Sigmoid colon (tissue), 4 donors: ENCODE data around the gene FMNL3.

Experiments
- CTCF ChIP-seq, 4 experiments: fragments of 450-650 bp in 3 of 4; fragments of 200-600 bp in 1 of 4; IDR thresholded peaks; one replicate each; pipeline ENCODE4 v1.5.1; 2016 to 2019; ENCODE audit warnings: antibody characterized with exemption in 4 of 4, mild to moderate bottlenecking in 3 of 4, moderate library complexity in 2 of 4
- EP300 ChIP-seq, 4 donors: sonication (generic); formaldehyde crosslinking; IDR thresholded peaks; one replicate each; pipeline ENCODE4 v1.6.1; 2017; ENCODE audit warnings: antibody characterized with exemption in 4 of 4
- POLR2A ChIP-seq, 2 donors: fragments of 450-650 bp; IDR thresholded peaks; one replicate each; pipeline ENCODE4 v1.6.1; 2016; ENCODE audit warnings: antibody characterized with exemption in 2 of 2, mild to moderate bottlenecking in 2 of 2, moderate library complexity in 2 of 2
- POLR2AphosphoS5 ChIP-seq, 4 donors: sonication (generic); formaldehyde crosslinking; IDR thresholded peaks; one replicate each; pipeline ENCODE4 v1.6.1; 2017; ENCODE audit warnings: antibody characterized with exemption in 4 of 4

GRCh38 chr12:49675137-49675536, 32.1 kb downstream of the FMNL3 start:
- TF ChIP-seq CTCF (IDR thresholded peaks at IDR 0.05) (no peak), POLR2AphosphoS5 (IDR thresholded peaks at IDR 0.05) (peak in 1 of 4 donors; percentile 18), EP300 (IDR thresholded peaks at IDR 0.05) (no peak), POLR2A (IDR thresholded peaks at IDR 0.05) (no peak)
